CD4-positive, alpha-beta T cell (primary cell): ENCODE measurements around the gene SLC9A5. TPM values are rescaled to one million over a fixed set of nuclear protein-coding genes. Genes with fewer than 3 reads are reported as not detected.

ENCODE experiments used
- ATAC-seq: fragments of 200-7000 bp; cut with Tn5 transposase; one replicate; pipeline ENCODE4 v1.10.0; 2022; ENCODE audit warnings: mild to moderate bottlenecking; ENCODE audit not compliant: poor library complexity
- CTCF ChIA-PET: fragments of 350-600 bp; sonication (Branson Sonifier 250); formaldehyde crosslinking; loops from one replicate; lab custom pipeline; 2021; ENCODE audit warnings: antibody characterized with exemption, inconsistent platforms; lab: Charles Lee
- POLR2A ChIA-PET: fragments of 350-600 bp; sonication (Branson Sonifier 250); formaldehyde crosslinking; loops from one replicate; lab custom pipeline; 2021; ENCODE audit warnings: antibody characterized with exemption, inconsistent platforms; lab: Charles Lee
- DNase-seq, 14 experiments: peaks; one replicate each; pipeline ENCODE4 v3.0.0-alpha.2; 2013 to 2020; ENCODE audit warnings: mixed read lengths in 2 of 14
- H3K27ac ChIP-seq, 2 donors: one replicate each; pipeline versions ENCODE4 v1.5.1 to v1.7.0; 2013; ENCODE audit warnings: low read length in 2 of 2, low read depth in 1 of 2, mild to moderate bottlenecking in 1 of 2
- H3K27me3 ChIP-seq, 2 experiments: 1 replicate in 1 of 2; 2 replicates in 1 of 2; pipeline versions ENCODE4 v1.6.1 to v1.7.0; 2013; ENCODE audit warnings: low read length in 2 of 2, control low read depth in 1 of 2, mild to moderate bottlenecking in 1 of 2, moderate library complexity in 1 of 2; ENCODE audit not compliant: insufficient read depth in 2 of 2, control insufficient read depth in 1 of 2
- H3K36me3 ChIP-seq: one replicate; pipeline ENCODE4 v1.6.1; 2013; ENCODE audit warnings: low read length, control low read depth; ENCODE audit not compliant: insufficient read depth
- H3K4me1 ChIP-seq: one replicate; pipeline ENCODE4 v1.6.1; 2013; ENCODE audit warnings: low read length, control low read depth; ENCODE audit not compliant: insufficient read depth
- H3K4me3 ChIP-seq: one replicate; pipeline ENCODE4 v1.5.1; 2013; ENCODE audit warnings: mild to moderate bottlenecking, low read length, moderate library complexity
- H3K9me3 ChIP-seq, 2 experiments: 1 replicate in 1 of 2; 2 replicates in 1 of 2; pipeline versions ENCODE4 v1.6.1 to v1.7.0; 2013; ENCODE audit warnings: low read length in 2 of 2, mild to moderate bottlenecking in 2 of 2, control low read depth in 1 of 2, moderate library complexity in 1 of 2; ENCODE audit not compliant: control insufficient read depth in 1 of 2, insufficient read depth in 1 of 2
- H3K27ac Mint-ChIP-seq: one replicate; pipeline ENCODE4 v1.8.0; 2020; ENCODE audit warnings: mixed read lengths
- H3K27me3 Mint-ChIP-seq: one replicate; pipeline ENCODE4 v1.8.0; 2021; ENCODE audit warnings: mixed read lengths
- H3K36me3 Mint-ChIP-seq: one replicate; pipeline ENCODE4 v1.8.0; 2021; ENCODE audit warnings: low read depth, mixed read lengths
- H3K4me1 Mint-ChIP-seq: one replicate; pipeline ENCODE4 v1.8.0; 2021; ENCODE audit warnings: low read depth, mixed read lengths
- H3K4me3 Mint-ChIP-seq: one replicate; pipeline ENCODE4 v1.8.0; 2020; ENCODE audit warnings: mild to moderate bottlenecking, mixed read lengths
- H3K9me3 Mint-ChIP-seq: one replicate; pipeline ENCODE4 v1.8.0; 2020; ENCODE audit warnings: mixed read lengths
- CTCF ChIP-seq: fragments of 200-600 bp; IDR thresholded peaks from one replicate; pipeline ENCODE4 v1.8.0; 2022; ENCODE audit warnings: antibody characterized with exemption, mild to moderate bottlenecking
- intact Hi-C, 2 experiments: fragments of 100-400 bp; cut with DNase I in 1 of 2; cut with micrococcal nuclease in 1 of 2; formaldehyde crosslinking; loops; one replicate each; pipeline versions ENCODE4 v1.15.1 to v1.9.0; 2023 to 2025; cut with DNase I, micrococcal nuclease
- total RNA-seq, 174 experiments: library from RNA in 2 of 174; stranded (reverse) in 2 of 174; gene quantifications; one replicate each; pipeline ENCODE4 v1.2.3 and lab custom pipeline; 2021 to 2026

SLC9A5 gene
- total RNA-seq, 2 experiments from 2014 or later: 3.1 TPM

GRCh38 chr16:67240506-67240905 is 8.3 kb upstream of the SLC9A5 start:
- H3K27me3 Mint-ChIP-seq: no peaks in the 10 kb centered on the region
- no peak overlapping the region for H3K4me3 Mint-ChIP-seq
- POLR2A ChIA-PET: no interaction called here
- H3K27ac ChIP-seq: peak overlapping the region in 1 of 2 donors; percentile 1
- H3K27ac Mint-ChIP-seq: no peak overlapping the region
- no peaks in the 10 kb centered on the region for H3K27me3 ChIP-seq
- intact Hi-C loops: loop anchor here (10.0 kb wide), 2 partner anchors 564 to 844 kb away; partner anchors contain the start of genes NFATC3 (in 1 of the 2), RANBP10 (in 1 of the 2) and TSNAXIP1 (in 1 of the 2)
- no peaks in the 10 kb centered on the region for H3K9me3 Mint-ChIP-seq
- DNase-seq (peak in 1 of 14 experiments; percentile 6), ATAC-seq (no peak)
- H3K36me3 Mint-ChIP-seq: peaks cover 36% of the 10 kb centered on the region
- no peak for TF ChIP-seq CTCF
- no peaks in the 10 kb centered on the region for H3K9me3 ChIP-seq
- CTCF ChIA-PET: no interaction called here
- no peak overlapping the region for H3K4me3 ChIP-seq
- peaks cover 24% of the 10 kb centered on the region for H3K4me1 Mint-ChIP-seq
- H3K36me3 ChIP-seq: peaks cover 41% of the 10 kb centered on the region
- peaks cover 55% of the 10 kb centered on the region for H3K4me1 ChIP-seq

GRCh38 chr16:67241008-67241900 is 7.5 kb upstream of the SLC9A5 start:
- H3K4me1 Mint-ChIP-seq: peaks cover 19% of the 10 kb centered on the region
- ATAC-seq (no peak), DNase-seq (peak in 1 of 14 experiments; percentile 23)
- peaks cover 31% of the 10 kb centered on the region for H3K36me3 Mint-ChIP-seq
- Histone ChIP-seq H3K4me1 (peaks cover 55% of the 10 kb centered on the region), H3K4me3 (no peak overlapping the region), H3K9me3 (no peaks in the 10 kb centered on the region), H3K27me3 (no peaks in the 10 kb centered on the region), H3K27ac (no peak overlapping the region), H3K36me3 (peaks cover 34% of the 10 kb centered on the region)
- no peak overlapping the region for H3K4me3 Mint-ChIP-seq
- CTCF ChIA-PET: no interaction called here
- H3K9me3 Mint-ChIP-seq: no peaks in the 10 kb centered on the region
- POLR2A ChIA-PET: no interaction called here
- H3K27ac Mint-ChIP-seq: peak overlapping the region; percentile 46
- no peak for TF ChIP-seq CTCF
- intact Hi-C loops: loop anchor here (10.0 kb wide), 2 partner anchors 564 to 844 kb away; partner anchors contain the start of genes NFATC3 (in 1 of the 2), RANBP10 (in 1 of the 2) and TSNAXIP1 (in 1 of the 2)
- H3K27me3 Mint-ChIP-seq: no peaks in the 10 kb centered on the region

GRCh38 chr16:67242138-67242730 is 6.5 kb upstream of the SLC9A5 start:
- TF ChIP-seq CTCF: no peak
- ATAC-seq (no peak), DNase-seq (no peak)
- intact Hi-C loops: loop anchor here (10.0 kb wide), 2 partner anchors 563 to 843 kb away; partner anchors contain the start of genes NFATC3 (in 1 of the 2), RANBP10 (in 1 of the 2) and TSNAXIP1 (in 1 of the 2)
- ChIA-PET CTCF (interaction anchor here (0.8 kb wide), 1 partner anchor 15 kb away, joined by 3 read pairs; the partner anchor contains the start of gene TMEM208), POLR2A (no interaction called here)
- Mint-ChIP-seq H3K4me1 (peaks cover 18% of the 10 kb centered on the region), H3K36me3 (peaks cover 24% of the 10 kb centered on the region), H3K9me3 (no peaks in the 10 kb centered on the region), H3K27ac (peak overlapping the region; percentile 34), H3K4me3 (no peak overlapping the region), H3K27me3 (no peaks in the 10 kb centered on the region)
- Histone ChIP-seq H3K27me3 (no peaks in the 10 kb centered on the region), H3K4me3 (no peak overlapping the region), H3K4me1 (peaks cover 56% of the 10 kb centered on the region), H3K27ac (no peak overlapping the region), H3K36me3 (peaks cover 27% of the 10 kb centered on the region), H3K9me3 (no peaks in the 10 kb centered on the region)
